ENCODE results near the gene C2CD4A. TPM values are rescaled to one million over a fixed set of nuclear protein-coding genes. Genes with fewer than 3 reads are reported as not detected.
A peak's percentile ranks its signal among the peaks of the same experiment; 100 is the strongest.

Gene C2CD4A
- total and polyA plus RNA-seq, 9 of the 15 experiments (the other 6 are each of a cell fraction or from before 2014, with no cell fraction given): not detected

DNA sequence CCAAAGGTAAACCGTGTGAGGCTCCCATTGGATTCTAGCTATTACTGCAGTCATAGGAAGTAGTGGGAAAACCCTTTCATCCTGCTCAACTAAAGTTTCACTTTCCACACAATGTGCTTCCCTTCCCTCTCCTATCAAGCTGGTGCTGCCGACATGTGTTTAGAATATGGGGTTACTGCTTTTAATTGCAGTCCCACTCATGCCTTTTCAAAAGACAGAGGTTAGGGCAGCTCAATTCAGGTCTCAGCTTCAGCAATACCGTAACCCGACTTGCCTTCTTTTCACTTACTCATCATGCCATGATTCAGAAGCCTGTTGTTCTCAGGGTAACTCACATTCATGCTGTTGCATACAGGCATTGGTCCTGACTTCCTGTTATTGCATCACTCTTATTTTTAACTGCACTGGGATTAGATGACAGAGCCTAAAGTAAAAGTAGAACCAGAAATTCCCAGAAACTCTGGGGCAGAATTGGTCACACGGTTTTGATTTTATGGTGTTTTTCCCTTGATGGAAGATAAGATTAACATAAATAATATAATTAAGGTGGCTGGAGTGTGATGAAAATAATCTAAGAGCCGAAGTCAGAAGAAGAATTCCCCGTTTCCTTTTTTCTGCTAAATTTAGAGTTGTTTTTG lies 52.6 kb downstream of the C2CD4A start:
- Histone ChIP-seq H4K20me1 (replicated peaks; ENCODE audit: control insufficient read depth, insufficient read depth, low read length) (no peaks in the 10 kb centered on the region), H3K9me1 (ENCODE audit: control insufficient read depth, insufficient read depth, low read length) (no peaks in the 10 kb centered on the region), H3K4me1 (replicated peaks in 1 of 2; ENCODE audit: control insufficient read depth in 2 of 2, insufficient read depth in 2 of 2, low read length in 2 of 2) (peaks cover 0 to 6% of the 10 kb centered on the region in 2 experiments; a peak in 2 of 5 replicates), H3K4me3 (no peak overlapping the region), H3K4me2 (ENCODE audit: insufficient read depth, low read length) (peak overlapping the region; percentile 56), H3K36me3 (ENCODE audit: control insufficient read depth, insufficient read depth, low read length) (no peaks in the 10 kb centered on the region), H3K27ac (ENCODE audit: extremely low read depth, low read depth, low read length) (no peak overlapping the region), H3K9ac (ENCODE audit: insufficient read depth in 1 of 2, low read depth in 2 of 2, low read length in 2 of 2) (no peak overlapping the region), H3K27me3 (ENCODE audit: control insufficient read depth in 2 of 2, insufficient read depth in 2 of 2, low read length in 2 of 2) (peaks cover 9 to 20% of the 10 kb centered on the region in 2 experiments; a peak in 4 of 5 replicates), H3K79me2 (ENCODE audit: control insufficient read depth, insufficient read depth, low read length) (no peaks in the 10 kb centered on the region), H2AFZ (ENCODE audit: low read depth, low read length) (peak overlapping the region; percentile 44), H3K9me3 (replicated peaks; ENCODE audit: control insufficient read depth, insufficient read depth, low read depth, low read length) (no peaks in the 10 kb centered on the region)
- 5% methylated on average over 7 of the region's 7 CpGs for WGBS (ENCODE audit: insufficient coverage, low coverage, missing lambda C conversion rate)
- peak; percentile 83 for ATAC-seq
- in situ Hi-C loops (cut with MboI): no loop called here
- BruUV-seq (replicated peaks): no TSS peak
- intact Hi-C loops (cut with micrococcal nuclease): no loop called here
- FAIRE-seq: peak; percentile 80
- peak in 1 of 4 experiments; percentile 32 for DNase-seq (ENCODE audit: extremely low read depth in 1 of 4, low spot score in 3 of 4)
- CTCF ChIA-PET (ENCODE audit: low intra/inter-chr PET ratio): no interaction called here
- POLR2A ChIA-PET: no interaction called here
- TF ChIP-seq, protein P1, sequence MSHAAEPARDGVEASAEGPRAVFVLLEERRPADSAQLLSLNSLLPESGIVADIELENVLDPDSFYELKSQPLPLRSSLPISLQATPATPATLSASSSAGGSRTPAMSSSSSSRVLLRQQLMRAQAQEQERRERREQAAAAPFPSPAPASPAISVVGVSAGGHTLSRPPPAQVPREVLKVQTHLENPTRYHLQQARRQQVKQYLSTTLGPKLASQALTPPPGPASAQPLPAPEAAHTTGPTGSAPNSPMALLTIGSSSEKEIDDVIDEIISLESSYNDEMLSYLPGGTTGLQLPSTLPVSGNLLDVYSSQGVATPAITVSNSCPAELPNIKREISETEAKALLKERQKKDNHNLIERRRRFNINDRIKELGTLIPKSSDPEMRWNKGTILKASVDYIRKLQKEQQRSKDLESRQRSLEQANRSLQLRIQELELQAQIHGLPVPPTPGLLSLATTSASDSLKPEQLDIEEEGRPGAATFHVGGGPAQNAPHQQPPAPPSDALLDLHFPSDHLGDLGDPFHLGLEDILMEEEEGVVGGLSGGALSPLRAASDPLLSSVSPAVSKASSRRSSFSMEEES (CRISPR knock-in tag; IDR thresholded peaks at IDR 0.05): no peak
- TF ChIP-seq NFE2 (IDR thresholded peaks at IDR 0.05; ENCODE audit: low read depth): peak; percentile 65; the same call in 1 of the 2 replicates
- peak; percentile 59; the same call in 1 of the 2 replicates for TF ChIP-seq SPI1 (IDR thresholded peaks at IDR 0.05; ENCODE audit: borderline replicate concordance, low read depth, low read length)
- TF ChIP-seq ZNF785 (CRISPR knock-in tag; IDR thresholded peaks at IDR 0.05): no peak
- peak; percentile 53; the same call in 1 of the 2 replicates for TF ChIP-seq SMARCA4 (IDR thresholded peaks at IDR 0.05)
- peak; percentile 88; the same call in 1 of the 2 replicates for TF ChIP-seq ZNF589 (CRISPR knock-in tag; IDR thresholded peaks at IDR 0.05; ENCODE audit: low read depth)
- TF ChIP-seq IRF2 (CRISPR knock-in tag; IDR thresholded peaks at IDR 0.05): no peak
- peak in 1 of 2 experiments; percentile 4; a peak in 1 of 4 replicates for TF ChIP-seq RAD21 (CRISPR knock-in tag; conservative IDR thresholded peaks at IDR 0.05 in 1 of 2, IDR thresholded peaks at IDR 0.05 in 1 of 2)
- TF ChIP-seq NEUROD1 (IDR thresholded peaks at IDR 0.05; ENCODE audit: borderline replicate concordance, low read depth, low read length, partially characterized antibody): peak; percentile 18
- peak; percentile 64; the same call in 1 of the 2 replicates for TF ChIP-seq EHMT2 (IDR thresholded peaks at IDR 0.05)
- TF ChIP-seq FOXK2 (conservative IDR thresholded peaks at IDR 0.05 in 1 of 2, IDR thresholded peaks at IDR 0.05 in 1 of 2; ENCODE audit: low read depth in 2 of 2): peak in 1 of 2 experiments; percentile 42; a peak in 2 of 4 replicates
- TF ChIP-seq BACH1 (tag; IDR thresholded peaks at IDR 0.05): peak; percentile 42; the same call in 1 of the 2 replicates
- no peak for TF ChIP-seq RCOR1 (IDR thresholded peaks at IDR 0.05; ENCODE audit: borderline replicate concordance in 1 of 2, low read depth in 2 of 2, low read length in 2 of 2)
- no peak for TF ChIP-seq XRCC4 (IDR thresholded peaks at IDR 0.05; ENCODE audit: extremely low read depth, insufficient read depth, insufficient read length)
- 0 out of 2 replicates have a peak, but pooled peaks have one; percentile 48 for TF ChIP-seq ZNF830 (CRISPR knock-in tag; IDR thresholded peaks at IDR 0.05)
- TF ChIP-seq ZNF644 (tag; IDR thresholded peaks at IDR 0.05; ENCODE audit: low read depth): 0 out of 2 replicates have a peak, but pooled peaks have one; percentile 39
- TF ChIP-seq C11orf30 (IDR thresholded peaks at IDR 0.05; ENCODE audit: low read depth): peak; percentile 64; the same call in 1 of the 2 replicates
- no peak for TF ChIP-seq PTBP1 (IDR thresholded peaks at IDR 0.05; ENCODE audit: low read depth, low read length)
- 0 out of 2 replicates have a peak, but pooled peaks have one; percentile 39 for TF ChIP-seq MYC (IDR thresholded peaks at IDR 0.05; ENCODE audit: low read depth, low read length)
- no peak for TF ChIP-seq MYC (CRISPR knock-in tag; IDR thresholded peaks at IDR 0.05; ENCODE audit: borderline replicate concordance, low read depth)
- TF ChIP-seq CEBPB (tag; IDR thresholded peaks at IDR 0.05): peak; percentile 97
- peak; percentile 51; the same call in 1 of the 2 replicates for TF ChIP-seq JUNB (CRISPR knock-in tag; conservative IDR thresholded peaks at IDR 0.05)
- peak; percentile 80; the same call in 1 of the 2 replicates for TF ChIP-seq ZNF766 (CRISPR knock-in tag; conservative IDR thresholded peaks at IDR 0.05)

All from K562 (cell line).